ENCODE results near the gene LRRC4C. TPM values are rescaled to one million over a fixed set of nuclear protein-coding genes. Genes with fewer than 3 reads are reported as not detected.

Gene LRRC4C
- total and polyA plus RNA-seq, 10 of the 15 experiments (the other 5 are each of a cell fraction or from before 2014, with no cell fraction given), result 1.5 TPM; not detected in 9

DNA sequence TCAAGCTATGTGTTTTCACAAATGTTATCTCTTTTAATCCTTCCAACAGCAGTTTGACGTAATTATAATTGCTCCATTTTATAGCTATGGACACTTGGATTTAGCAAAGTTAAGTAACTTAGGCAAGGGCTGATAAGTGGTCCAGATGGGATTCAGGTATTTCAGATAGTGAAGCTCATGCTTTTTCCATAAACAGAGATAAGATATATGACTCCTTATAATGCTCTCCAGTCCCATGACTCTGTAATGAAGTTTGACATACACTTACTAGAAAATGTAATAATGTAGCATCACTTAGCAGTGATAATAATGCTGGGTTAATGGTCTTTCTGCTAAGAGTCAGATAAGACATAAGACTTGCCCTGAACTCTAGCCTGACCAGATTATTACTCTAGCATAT lies 892.1 kb downstream of the LRRC4C start (continued):
- TF ChIP-seq RCOR1 (conservative IDR thresholded peaks at IDR 0.05; ENCODE audit: low read depth, low read length) (no peak), BHLHE40 (IDR thresholded peaks at IDR 0.05; ENCODE audit: borderline replicate concordance in 1 of 2, low read depth in 2 of 2, low read length in 1 of 2) (no peak), TAF1 (IDR thresholded peaks at IDR 0.05; ENCODE audit: borderline replicate concordance, low read depth, low read length) (no peak), SMARCA5 (IDR thresholded peaks at IDR 0.05) (no peak), ZNF217 (IDR thresholded peaks at IDR 0.05) (no peak), SMAD5 (IDR thresholded peaks at IDR 0.05; ENCODE audit: low read depth) (no peak)
- TF ChIP-seq, protein P1, sequence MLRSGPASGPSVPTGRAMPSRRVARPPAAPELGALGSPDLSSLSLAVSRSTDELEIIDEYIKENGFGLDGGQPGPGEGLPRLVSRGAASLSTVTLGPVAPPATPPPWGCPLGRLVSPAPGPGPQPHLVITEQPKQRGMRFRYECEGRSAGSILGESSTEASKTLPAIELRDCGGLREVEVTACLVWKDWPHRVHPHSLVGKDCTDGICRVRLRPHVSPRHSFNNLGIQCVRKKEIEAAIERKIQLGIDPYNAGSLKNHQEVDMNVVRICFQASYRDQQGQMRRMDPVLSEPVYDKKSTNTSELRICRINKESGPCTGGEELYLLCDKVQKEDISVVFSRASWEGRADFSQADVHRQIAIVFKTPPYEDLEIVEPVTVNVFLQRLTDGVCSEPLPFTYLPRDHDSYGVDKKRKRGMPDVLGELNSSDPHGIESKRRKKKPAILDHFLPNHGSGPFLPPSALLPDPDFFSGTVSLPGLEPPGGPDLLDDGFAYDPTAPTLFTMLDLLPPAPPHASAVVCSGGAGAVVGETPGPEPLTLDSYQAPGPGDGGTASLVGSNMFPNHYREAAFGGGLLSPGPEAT (IDR thresholded peaks at IDR 0.05; ENCODE audit: low read depth), result no peak
- TF ChIP-seq, protein P2, sequence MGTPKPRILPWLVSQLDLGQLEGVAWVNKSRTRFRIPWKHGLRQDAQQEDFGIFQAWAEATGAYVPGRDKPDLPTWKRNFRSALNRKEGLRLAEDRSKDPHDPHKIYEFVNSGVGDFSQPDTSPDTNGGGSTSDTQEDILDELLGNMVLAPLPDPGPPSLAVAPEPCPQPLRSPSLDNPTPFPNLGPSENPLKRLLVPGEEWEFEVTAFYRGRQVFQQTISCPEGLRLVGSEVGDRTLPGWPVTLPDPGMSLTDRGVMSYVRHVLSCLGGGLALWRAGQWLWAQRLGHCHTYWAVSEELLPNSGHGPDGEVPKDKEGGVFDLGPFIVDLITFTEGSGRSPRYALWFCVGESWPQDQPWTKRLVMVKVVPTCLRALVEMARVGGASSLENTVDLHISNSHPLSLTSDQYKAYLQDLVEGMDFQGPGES (IDR thresholded peaks at IDR 0.05), result no peak

DNA sequence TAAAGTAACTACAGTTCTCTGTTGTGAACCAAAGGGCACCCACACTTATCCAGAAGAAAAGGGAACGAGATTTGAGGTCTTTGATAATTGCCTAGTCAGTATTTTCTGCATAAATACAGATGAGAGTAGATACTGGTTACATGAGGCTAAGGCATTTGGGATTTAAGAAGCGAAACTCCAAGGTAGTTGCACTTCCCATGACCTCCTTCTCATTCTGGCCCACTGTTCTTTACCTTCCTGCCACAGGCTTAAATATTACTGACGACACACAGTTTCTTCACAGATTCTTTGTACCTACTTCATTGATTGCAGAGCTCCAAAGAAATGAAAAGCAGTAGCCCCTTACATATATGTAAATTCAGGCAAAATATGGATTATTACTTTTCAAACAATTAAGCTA lies 915.3 kb downstream of the LRRC4C start:
- no peak overlapping the region for H3K27ac ChIP-seq (ENCODE audit: control insufficient read depth, insufficient read depth)
- no peaks in the 10 kb centered on the region for H3K79me2 ChIP-seq (ENCODE audit: control insufficient read depth, insufficient read depth, low read length)
- DNase-seq (ENCODE audit: low read depth, low spot score), result no peak
- ChIA-PET SMC1A (ENCODE audit: uncharacterized antibody, unreplicated experiment) (no interaction called here), RAD21 (ENCODE audit: unreplicated experiment) (no interaction called here), POLR2A (no interaction called here), CTCF (no interaction called here)
- FAIRE-seq, result no peak
- in situ Hi-C loops (cut with MboI), result no loop called here
- no peaks in the 10 kb centered on the region for H3K36me3 ChIP-seq (ENCODE audit: control insufficient read depth in 2 of 2, insufficient read depth in 2 of 2, low read length in 1 of 2)
- H3K4me3 ChIP-seq, result no peak overlapping the region
- H3K4me1 ChIP-seq (ENCODE audit: control insufficient read depth, insufficient read depth, low read length), result no peaks in the 10 kb centered on the region
- ATAC-seq, result no peak
- H2AFZ ChIP-seq (ENCODE audit: control insufficient read depth, low read depth, low read length), result no peak overlapping the region
- H3K9ac ChIP-seq (ENCODE audit: control insufficient read depth, insufficient read depth, low read length), result no peak overlapping the region
- no peaks in the 10 kb centered on the region for H4K20me1 ChIP-seq (ENCODE audit: control insufficient read depth, insufficient read depth)
- H3K27me3 ChIP-seq (replicated peaks in 1 of 2; ENCODE audit: control insufficient read depth in 2 of 2, insufficient read depth in 2 of 2, low read length in 1 of 2), result no peaks in the 10 kb centered on the region
- intact Hi-C loops (cut with micrococcal nuclease; ENCODE audit: unreplicated experiment), result no loop called here
- WGBS (ENCODE audit: insufficient coverage, insufficient replicate concordance, low lambda C conversion rate, missing lambda C conversion rate), result 10% methylated on average over 3 of the region's 3 CpGs
- BruUV-seq (replicated peaks), result no TSS peak
- H3K9me3 ChIP-seq (replicated peaks; ENCODE audit: control insufficient read depth, insufficient read depth, low read length), result no peaks in the 10 kb centered on the region
- no peak overlapping the region for H3K4me2 ChIP-seq (ENCODE audit: control insufficient read depth, insufficient read depth)
- no peak for TF ChIP-seq HDGF (IDR thresholded peaks at IDR 0.05)
- TF ChIP-seq, protein P3, sequence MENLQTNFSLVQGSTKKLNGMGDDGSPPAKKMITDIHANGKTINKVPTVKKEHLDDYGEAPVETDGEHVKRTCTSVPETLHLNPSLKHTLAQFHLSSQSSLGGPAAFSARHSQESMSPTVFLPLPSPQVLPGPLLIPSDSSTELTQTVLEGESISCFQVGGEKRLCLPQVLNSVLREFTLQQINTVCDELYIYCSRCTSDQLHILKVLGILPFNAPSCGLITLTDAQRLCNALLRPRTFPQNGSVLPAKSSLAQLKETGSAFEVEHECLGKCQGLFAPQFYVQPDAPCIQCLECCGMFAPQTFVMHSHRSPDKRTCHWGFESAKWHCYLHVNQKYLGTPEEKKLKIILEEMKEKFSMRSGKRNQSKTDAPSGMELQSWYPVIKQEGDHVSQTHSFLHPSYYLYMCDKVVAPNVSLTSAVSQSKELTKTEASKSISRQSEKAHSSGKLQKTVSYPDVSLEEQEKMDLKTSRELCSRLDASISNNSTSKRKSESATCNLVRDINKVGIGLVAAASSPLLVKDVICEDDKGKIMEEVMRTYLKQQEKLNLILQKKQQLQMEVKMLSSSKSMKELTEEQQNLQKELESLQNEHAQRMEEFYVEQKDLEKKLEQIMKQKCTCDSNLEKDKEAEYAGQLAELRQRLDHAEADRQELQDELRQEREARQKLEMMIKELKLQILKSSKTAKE (IDR thresholded peaks at IDR 0.05; ENCODE audit: low read depth, poor library complexity, severe bottlenecking), result no peak
- TF ChIP-seq CHD4 (IDR thresholded peaks at IDR 0.05), result no peak
- TF ChIP-seq BACH1 (IDR thresholded peaks at IDR 0.05; ENCODE audit: borderline replicate concordance), result no peak
- no peak for TF ChIP-seq HDAC6 (IDR thresholded peaks at IDR 0.05; ENCODE audit: unreplicated experiment)
- no peak for TF ChIP-seq YBX1 (IDR thresholded peaks at IDR 0.05)
- TF ChIP-seq HCFC1 (IDR thresholded peaks at IDR 0.05; ENCODE audit: low read length), result no peak
- TF ChIP-seq CBX3 (IDR thresholded peaks at IDR 0.05; ENCODE audit: borderline replicate concordance, low read depth), result no peak
- TF ChIP-seq, protein P4, sequence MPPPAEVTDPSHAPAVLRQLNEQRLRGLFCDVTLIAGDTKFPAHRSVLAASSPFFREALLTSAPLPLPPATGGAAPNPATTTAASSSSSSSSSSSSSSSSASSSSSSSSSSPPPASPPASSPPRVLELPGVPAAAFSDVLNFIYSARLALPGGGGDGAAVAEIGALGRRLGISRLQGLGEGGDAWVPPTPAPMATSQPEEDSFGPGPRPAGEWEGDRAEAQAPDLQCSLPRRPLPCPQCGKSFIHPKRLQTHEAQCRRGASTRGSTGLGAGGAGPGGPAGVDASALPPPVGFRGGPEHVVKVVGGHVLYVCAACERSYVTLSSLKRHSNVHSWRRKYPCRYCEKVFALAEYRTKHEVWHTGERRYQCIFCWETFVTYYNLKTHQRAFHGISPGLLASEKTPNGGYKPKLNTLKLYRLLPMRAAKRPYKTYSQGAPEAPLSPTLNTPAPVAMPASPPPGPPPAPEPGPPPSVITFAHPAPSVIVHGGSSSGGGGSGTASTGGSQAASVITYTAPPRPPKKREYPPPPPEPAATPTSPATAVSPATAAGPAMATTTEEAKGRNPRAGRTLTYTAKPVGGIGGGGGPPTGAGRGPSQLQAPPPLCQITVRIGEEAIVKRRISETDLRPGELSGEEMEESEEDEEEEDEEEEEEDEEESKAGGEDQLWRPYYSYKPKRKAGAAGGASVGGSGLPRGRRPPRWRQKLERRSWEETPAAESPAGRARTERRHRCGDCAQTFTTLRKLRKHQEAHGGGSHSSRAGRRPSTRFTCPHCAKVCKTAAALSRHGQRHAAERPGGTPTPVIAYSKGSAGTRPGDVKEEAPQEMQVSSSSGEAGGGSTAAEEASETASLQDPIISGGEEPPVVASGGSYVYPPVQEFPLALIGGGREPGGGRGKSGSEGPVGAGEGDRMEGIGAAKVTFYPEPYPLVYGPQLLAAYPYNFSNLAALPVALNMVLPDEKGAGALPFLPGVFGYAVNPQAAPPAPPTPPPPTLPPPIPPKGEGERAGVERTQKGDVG (CRISPR knock-in tag; IDR thresholded peaks at IDR 0.05), result no peak
- TF ChIP-seq STAT3 (IDR thresholded peaks at IDR 0.05; ENCODE audit: low read depth, low read length), result no peak
